ENCODE measurements around the gene SLC9A5.
A peak's percentile ranks its signal among the peaks of the same experiment; 100 is the strongest.

Gene SLC9A5

DNA sequence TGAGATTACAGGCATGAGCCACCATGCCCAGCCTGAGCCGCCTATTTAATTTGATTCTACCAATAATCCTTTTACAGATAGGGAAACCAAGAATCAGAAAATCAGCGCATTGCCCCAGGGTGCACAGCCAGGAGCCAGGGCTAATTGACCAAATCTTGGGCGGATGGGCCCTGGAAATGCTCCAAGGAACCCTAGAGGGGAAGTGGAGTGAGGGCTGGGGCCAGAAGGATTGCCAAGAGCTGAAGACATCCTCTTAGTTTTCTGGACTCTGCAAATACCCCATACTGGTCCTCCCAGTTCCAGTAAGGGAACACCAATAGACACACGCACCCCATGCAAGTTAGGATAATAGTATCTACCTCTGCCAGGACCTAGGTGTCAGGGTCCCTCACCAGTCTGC, 5.3 kb upstream of the SLC9A5 start:
- no peaks in the 10 kb centered on the region for H3K27me3 Mint-ChIP-seq
- DNase-seq: no peak
- H3K4me3 Mint-ChIP-seq: peak overlapping the region; percentile 93
- peaks cover 39% of the 10 kb centered on the region for H3K36me3 Mint-ChIP-seq (ENCODE audit: low read depth)
- peak overlapping the region; percentile 98 for H3K27ac Mint-ChIP-seq
- peaks cover 53% of the 10 kb centered on the region for H3K4me1 Mint-ChIP-seq (ENCODE audit: low read depth)
- H3K9me3 Mint-ChIP-seq: no peaks in the 10 kb centered on the region

DNA sequence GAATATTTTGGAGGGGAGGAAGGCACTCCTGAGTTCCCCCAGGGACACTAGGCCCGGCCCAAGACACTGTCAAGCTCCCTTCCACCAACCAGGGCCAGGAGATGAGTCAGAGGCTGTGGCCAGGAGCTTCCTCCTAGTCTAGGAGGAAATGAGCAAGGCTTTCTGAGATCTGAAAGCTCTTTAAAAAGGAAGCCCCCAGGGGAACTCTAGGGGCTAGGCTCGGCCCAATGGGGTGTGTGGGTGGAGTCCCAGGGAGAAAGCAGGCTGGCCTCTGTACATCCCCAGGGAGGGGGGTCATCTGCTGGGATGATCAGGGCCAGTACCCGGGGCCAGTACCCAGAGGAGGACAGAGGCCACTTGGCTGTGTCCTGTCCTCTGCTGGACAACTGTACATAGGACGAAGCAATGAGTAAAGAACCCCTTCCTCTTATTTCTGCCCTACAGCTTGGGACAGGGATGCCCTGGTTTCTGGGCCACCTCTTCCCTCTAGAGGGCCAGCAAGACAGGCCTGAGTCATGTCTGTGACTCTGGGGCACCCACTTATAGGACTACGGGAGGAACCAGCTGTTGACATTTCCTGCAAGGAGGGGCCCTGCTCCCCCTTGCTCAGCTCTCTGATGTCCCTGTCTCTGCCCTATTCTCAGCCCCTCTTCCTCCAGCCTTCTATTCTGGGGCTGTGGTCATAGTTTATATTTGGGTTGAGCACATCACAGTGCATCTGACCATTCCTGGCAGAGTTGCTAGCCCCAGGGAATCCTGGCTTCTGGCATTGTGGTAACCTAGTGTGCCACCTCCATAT, 4.2 kb upstream of the SLC9A5 start:
- DNase-seq: peak; percentile 78
- H3K27ac Mint-ChIP-seq: peak overlapping the region; percentile 98
- H3K36me3 Mint-ChIP-seq (ENCODE audit: low read depth): peaks cover 27% of the 10 kb centered on the region
- peaks cover 4% of the 10 kb centered on the region for H3K27me3 Mint-ChIP-seq
- H3K9me3 Mint-ChIP-seq: no peaks in the 10 kb centered on the region
- peak overlapping the region; percentile 93 for H3K4me3 Mint-ChIP-seq
- H3K4me1 Mint-ChIP-seq (ENCODE audit: low read depth): peaks cover 62% of the 10 kb centered on the region

DNA sequence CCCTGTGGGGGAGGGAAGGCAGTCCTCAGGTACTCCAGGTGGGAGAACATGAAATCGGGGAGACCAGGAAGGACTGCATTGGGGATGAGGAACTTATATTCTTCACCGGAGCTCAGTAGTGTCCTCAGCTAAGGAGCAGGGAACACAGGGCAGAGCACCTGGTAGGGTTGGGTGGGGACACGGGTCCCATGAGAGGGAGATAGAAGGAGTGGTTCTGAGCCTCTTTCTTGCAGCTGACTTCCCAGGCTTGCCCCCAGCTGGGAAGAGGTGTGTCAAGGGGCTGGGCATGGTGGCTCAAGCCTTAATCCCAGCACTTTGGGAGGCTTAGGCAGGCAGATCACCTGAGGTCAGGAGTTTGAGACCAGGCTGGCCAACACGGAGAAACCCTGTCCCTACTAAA, 3.6 kb upstream of the SLC9A5 start:
- peaks cover 10% of the 10 kb centered on the region for H3K27me3 Mint-ChIP-seq
- peaks cover 21% of the 10 kb centered on the region for H3K36me3 Mint-ChIP-seq (ENCODE audit: low read depth)
- H3K27ac Mint-ChIP-seq: peak overlapping the region; percentile 98
- H3K9me3 Mint-ChIP-seq: no peaks in the 10 kb centered on the region
- peak overlapping the region; percentile 93 for H3K4me3 Mint-ChIP-seq
- DNase-seq: no peak
- H3K4me1 Mint-ChIP-seq (ENCODE audit: low read depth): peaks cover 66% of the 10 kb centered on the region

DNA sequence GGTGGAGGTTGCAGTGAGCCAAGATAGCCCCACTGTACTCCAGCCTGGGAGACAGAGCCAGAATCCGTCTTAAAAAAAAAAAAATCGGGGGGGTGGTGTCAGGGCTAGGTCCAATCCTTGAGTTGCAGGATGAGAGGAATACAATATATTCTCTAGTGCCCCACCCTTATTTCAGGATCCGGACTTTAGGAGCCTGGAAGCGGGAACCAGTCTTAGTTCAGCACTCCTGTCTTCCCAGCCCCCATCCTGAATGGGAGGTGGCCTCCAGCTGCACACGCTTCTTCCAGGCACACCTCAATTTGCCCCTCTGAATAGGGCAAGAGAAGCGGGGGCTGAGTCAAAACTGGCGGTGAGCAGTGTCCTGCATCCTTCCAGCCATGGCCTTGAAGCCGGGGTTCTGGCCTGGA, 3.1 kb upstream of the SLC9A5 start:
- peak overlapping the region; percentile 98 for H3K27ac Mint-ChIP-seq
- DNase-seq: no peak
- H3K36me3 Mint-ChIP-seq (ENCODE audit: low read depth): peaks cover 18% of the 10 kb centered on the region
- H3K27me3 Mint-ChIP-seq: peaks cover 12% of the 10 kb centered on the region
- peak overlapping the region; percentile 93 for H3K4me3 Mint-ChIP-seq
- peaks cover 68% of the 10 kb centered on the region for H3K4me1 Mint-ChIP-seq (ENCODE audit: low read depth)
- no peaks in the 10 kb centered on the region for H3K9me3 Mint-ChIP-seq

DNA sequence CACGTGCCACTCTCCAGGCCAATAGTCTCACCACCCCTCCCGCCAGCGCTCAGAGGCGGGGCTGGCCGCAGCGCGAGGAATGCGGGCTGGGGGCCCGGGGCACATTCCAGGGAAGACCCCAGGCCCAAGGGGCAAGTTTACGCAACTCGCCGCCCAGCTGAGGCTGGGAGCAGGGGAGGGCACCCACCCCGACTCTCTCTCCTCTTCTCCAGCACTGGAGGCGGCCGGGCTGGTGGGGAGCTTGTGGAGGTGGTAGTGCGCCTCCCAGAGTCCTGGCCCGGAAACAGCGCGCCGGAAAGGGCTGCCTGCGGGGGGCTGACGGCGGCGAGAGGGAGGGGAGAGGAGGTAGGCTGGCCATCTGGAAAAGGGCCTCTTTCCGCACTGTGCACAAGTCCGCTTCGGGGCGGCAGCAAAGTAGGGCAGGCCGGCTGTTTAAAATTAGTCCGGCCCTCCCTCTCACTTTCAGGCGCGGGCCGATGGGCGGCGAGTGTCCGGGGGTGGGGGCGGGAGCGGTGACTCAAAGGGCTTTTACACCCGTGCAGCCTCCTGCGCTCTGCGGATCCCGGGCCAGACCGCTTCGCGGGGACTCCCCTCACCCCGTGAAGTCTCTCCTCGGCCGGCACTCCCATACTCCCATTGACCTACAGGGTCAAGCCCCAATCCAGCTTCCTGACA, 2.6 kb upstream of the SLC9A5 start:
- peak; percentile 69 for DNase-seq
- Mint-ChIP-seq H3K27ac (peak overlapping the region; percentile 85), H3K9me3 (no peaks in the 10 kb centered on the region), H3K36me3 (ENCODE audit: low read depth) (peaks cover 18% of the 10 kb centered on the region), H3K4me1 (ENCODE audit: low read depth) (peaks cover 65% of the 10 kb centered on the region), H3K4me3 (peak overlapping the region; percentile 93), H3K27me3 (peaks cover 12% of the 10 kb centered on the region)

DNA sequence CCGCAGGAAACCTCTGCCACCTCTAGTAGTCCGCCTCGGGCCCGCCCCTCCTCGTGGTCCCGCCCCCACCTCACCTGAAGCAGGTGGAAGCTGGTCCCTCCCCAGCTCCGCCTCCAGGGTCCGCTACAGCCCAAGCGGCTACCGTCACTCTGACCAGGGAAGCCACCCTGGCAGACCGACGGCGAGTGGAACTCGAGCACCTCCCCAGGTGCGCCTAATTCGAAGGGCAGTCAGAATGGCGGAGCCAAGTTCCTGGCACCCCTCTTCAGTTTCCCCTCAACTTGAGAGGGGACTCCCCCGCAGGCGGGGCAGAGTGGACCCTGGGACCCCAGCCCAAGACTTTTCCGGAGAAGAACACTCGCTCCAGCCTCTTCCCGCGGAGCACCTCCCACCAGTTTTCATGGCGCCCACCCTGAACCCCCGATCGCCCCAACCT, 2.0 kb upstream of the SLC9A5 start:
- H3K4me1 Mint-ChIP-seq (ENCODE audit: low read depth): peaks cover 60% of the 10 kb centered on the region
- DNase-seq: no peak
- H3K27me3 Mint-ChIP-seq: peaks cover 12% of the 10 kb centered on the region
- H3K36me3 Mint-ChIP-seq (ENCODE audit: low read depth): peaks cover 15% of the 10 kb centered on the region
- H3K27ac Mint-ChIP-seq: peak overlapping the region; percentile 85
- H3K4me3 Mint-ChIP-seq: peak overlapping the region; percentile 93
- H3K9me3 Mint-ChIP-seq: no peaks in the 10 kb centered on the region

DNA sequence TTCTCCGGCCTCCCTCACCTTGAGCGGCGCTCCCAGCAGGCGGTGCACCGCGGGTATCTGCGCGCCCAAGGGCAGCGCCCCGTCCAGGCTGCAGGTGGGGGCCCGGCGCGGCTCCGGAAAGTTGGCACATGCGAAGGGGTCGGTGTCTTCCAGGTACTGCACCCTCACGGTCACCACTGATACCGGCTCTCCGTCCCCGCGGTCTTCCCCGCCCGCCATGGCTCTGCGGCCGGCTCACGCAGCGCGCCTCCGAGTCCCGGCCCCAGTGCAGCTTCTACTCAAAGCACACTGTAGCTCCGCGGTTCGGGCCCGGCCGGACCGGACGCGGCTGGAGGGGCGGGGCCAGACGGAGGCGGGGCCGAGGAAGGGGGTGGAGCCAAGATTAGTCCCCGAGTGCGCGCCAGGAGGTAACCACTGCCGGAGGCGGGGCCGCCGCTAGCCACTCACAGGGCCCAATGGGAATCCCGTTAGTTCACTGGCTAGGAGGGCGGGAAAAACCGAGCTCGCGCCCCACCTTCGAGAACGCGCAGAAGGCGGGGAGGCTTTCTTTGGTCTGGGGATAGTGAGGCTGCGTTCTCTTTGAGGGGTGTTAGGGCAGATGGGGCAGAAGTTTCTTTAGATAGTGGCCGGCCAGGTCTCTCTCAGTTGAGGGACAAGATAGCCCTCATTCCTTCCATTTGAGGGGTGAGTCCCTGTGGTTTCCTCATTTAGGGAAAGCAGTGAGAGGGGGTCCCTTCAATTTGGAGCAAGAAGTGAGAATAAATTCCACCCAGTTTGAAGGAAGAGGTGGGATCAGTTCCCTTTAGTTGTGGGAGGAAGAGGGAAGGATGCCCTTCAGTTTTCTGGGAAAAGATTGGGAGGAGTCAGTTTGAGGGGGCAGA, 1.3 kb upstream of the SLC9A5 start, which contains the start of gene FHOD1:
Gene FHOD1, minus strand, starts transcription at position 290 of the 881 bp plus-strand sequence. Its CDS starts 71 bp downstream, at position 219.
- Mint-ChIP-seq H3K9me3 (no peaks in the 10 kb centered on the region), H3K4me1 (ENCODE audit: low read depth) (peaks cover 55% of the 10 kb centered on the region)
- DNase-seq: peak; percentile 99

DNA sequence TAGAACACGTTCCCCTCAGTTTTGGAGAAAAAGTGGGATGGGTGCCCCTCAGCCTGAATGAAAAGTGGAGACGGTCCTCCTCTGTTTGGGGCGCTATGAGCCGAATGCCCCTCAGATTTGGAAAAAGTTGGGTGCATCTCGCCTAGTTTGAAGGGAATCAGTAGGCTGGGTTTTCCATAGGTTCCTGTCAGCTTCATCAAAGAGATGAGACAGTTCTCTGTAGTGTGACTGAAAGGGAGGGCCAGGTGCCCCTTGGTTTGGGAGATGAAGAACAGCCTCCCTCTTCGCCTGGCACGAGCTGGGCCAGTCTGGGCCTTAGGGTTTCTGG, 742 bp upstream of the SLC9A5 start:
- peaks cover 15% of the 10 kb centered on the region for H3K36me3 Mint-ChIP-seq (ENCODE audit: low read depth)
- peak overlapping the region; percentile 85 for H3K27ac Mint-ChIP-seq
- no peaks in the 10 kb centered on the region for H3K9me3 Mint-ChIP-seq
- peaks cover 12% of the 10 kb centered on the region for H3K27me3 Mint-ChIP-seq
- DNase-seq: peak; percentile 61
- H3K4me1 Mint-ChIP-seq (ENCODE audit: low read depth): peaks cover 53% of the 10 kb centered on the region
- peak overlapping the region; percentile 93 for H3K4me3 Mint-ChIP-seq

More for the DNA sequence above, 1.3 kb upstream of the SLC9A5 start, which contains the start of gene FHOD1:
- Mint-ChIP-seq H3K27ac (peak within 1 kb of the TSS; percentile 85), H3K4me3 (peak within 1 kb of the TSS; percentile 93), H3K36me3 (ENCODE audit: low read depth) (peaks cover 15% of the 10 kb centered on the region), H3K27me3 (peaks cover 12% of the 10 kb centered on the region)

DNA sequence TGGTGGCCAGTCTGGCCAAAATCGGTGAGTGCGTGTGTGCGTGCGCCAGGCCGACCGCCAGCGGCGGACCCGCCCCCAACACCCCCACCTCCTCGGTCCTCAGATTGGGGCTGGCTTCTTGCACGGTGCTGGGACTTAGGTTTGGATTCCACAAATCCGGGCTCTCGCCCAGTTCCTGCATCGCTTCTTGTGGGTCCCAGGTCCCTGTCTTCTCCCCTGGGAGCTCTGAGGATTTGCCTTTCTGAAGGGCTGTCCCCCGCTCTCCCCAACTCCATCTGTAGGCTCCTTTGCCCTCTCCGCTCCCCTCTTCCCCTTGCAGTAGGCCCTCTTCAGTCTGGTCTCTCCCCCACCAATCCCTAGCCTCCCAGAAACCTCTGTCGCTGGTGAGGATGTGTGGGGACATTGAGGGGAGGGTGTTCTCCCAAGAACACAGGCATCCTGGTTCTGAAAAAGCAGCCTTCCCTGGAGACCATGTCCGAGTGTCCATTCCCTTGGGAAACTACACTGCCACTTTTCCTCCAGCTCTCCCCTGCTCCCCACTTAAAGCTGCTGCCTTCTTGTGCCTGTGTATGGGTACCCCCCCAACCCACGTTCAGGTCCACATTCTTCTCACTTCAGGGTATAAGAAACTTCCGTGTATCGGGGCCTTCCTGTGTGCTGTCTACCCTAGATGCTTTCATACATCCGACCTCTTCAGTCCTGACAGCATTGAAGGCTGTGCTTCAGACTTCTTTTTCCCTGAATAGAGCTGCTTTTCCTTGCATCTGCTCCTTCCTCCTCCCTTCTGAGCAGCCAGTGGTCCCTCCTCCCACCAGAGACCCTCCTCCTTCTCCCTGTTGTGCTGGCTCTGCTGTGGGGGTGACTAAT, 632 bp downstream of the SLC9A5 start:
- Mint-ChIP-seq H3K36me3 (ENCODE audit: low read depth) (peaks cover 13% of the 10 kb centered on the region), H3K27me3 (peaks cover 12% of the 10 kb centered on the region), H3K4me1 (ENCODE audit: low read depth) (peaks cover 41% of the 10 kb centered on the region)

DNA sequence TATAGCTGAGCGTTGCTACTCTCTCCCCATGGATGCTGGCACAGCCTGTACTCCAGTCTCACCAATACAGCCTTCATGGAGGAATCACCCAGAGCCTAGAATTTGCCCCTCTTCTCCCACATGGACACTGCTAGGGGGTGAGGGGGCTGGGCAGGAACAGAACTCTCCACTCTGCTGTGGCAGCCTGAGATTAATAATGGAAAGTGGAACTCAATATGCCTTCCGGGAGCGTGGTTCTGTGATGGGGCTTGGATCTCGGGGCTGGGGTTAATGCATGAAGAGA, 1.2 kb downstream of the SLC9A5 start:
- no peak overlapping the region for H3K27ac Mint-ChIP-seq
- H3K9me3 Mint-ChIP-seq: no peaks in the 10 kb centered on the region
- peaks cover 12% of the 10 kb centered on the region for H3K27me3 Mint-ChIP-seq
- peaks cover 11% of the 10 kb centered on the region for H3K36me3 Mint-ChIP-seq (ENCODE audit: low read depth)
- peaks cover 35% of the 10 kb centered on the region for H3K4me1 Mint-ChIP-seq (ENCODE audit: low read depth)
- peak overlapping the region; percentile 79 for H3K4me3 Mint-ChIP-seq
- DNase-seq: no peak

More for the DNA sequence above, 632 bp downstream of the SLC9A5 start:
- peak overlapping the region; percentile 79 for H3K4me3 Mint-ChIP-seq
- H3K27ac Mint-ChIP-seq: peak overlapping the region; percentile 71
- no peak for DNase-seq
- H3K9me3 Mint-ChIP-seq: no peaks in the 10 kb centered on the region

DNA sequence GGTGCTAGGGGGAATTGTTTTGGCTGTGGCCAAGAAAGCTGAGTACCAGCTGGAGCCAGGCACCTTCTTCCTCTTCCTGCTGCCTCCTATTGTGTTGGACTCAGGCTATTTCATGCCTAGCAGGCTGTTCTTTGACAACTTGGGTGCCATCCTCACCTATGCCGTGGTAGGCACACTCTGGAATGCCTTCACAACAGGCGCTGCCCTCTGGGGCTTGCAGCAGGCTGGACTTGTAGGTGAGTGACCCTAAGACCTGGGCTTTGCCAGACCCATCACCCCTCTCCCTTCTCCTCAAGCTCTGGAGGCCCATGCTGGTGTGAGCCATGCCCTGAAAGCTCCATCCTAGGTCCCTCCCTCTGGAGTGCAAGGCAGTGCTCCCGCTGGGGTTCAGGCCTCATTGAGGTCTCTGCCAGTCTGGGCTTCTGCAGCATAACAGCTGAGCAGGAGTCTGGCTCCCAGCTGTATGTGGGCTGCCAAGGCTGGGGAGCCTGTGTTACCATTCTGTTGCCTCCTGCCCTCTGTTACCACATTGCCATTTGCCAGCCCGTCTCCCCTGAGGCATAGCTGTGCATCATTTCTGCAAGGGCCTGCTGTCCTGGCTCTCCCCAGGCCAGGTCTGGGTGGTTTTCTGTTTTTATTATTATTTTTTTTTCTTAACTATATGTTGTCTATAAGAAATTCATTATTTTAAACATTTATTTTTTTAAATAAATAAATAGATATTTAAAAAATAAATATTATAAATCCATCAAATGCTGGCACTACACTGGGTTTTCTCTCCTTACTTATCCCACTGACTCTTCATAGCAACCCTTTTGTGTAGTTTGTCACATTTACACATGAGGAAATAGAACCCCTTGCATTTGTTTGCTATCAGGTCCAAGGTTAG, 4.1 kb downstream of the SLC9A5 start:
- H3K36me3 Mint-ChIP-seq (ENCODE audit: low read depth): peaks cover 2% of the 10 kb centered on the region
- H3K27ac Mint-ChIP-seq: no peak overlapping the region
- peaks cover 12% of the 10 kb centered on the region for H3K27me3 Mint-ChIP-seq
- no peak overlapping the region for H3K4me3 Mint-ChIP-seq
- peaks cover 21% of the 10 kb centered on the region for H3K4me1 Mint-ChIP-seq (ENCODE audit: low read depth)
- H3K9me3 Mint-ChIP-seq: no peaks in the 10 kb centered on the region
- DNase-seq: no peak

DNA sequence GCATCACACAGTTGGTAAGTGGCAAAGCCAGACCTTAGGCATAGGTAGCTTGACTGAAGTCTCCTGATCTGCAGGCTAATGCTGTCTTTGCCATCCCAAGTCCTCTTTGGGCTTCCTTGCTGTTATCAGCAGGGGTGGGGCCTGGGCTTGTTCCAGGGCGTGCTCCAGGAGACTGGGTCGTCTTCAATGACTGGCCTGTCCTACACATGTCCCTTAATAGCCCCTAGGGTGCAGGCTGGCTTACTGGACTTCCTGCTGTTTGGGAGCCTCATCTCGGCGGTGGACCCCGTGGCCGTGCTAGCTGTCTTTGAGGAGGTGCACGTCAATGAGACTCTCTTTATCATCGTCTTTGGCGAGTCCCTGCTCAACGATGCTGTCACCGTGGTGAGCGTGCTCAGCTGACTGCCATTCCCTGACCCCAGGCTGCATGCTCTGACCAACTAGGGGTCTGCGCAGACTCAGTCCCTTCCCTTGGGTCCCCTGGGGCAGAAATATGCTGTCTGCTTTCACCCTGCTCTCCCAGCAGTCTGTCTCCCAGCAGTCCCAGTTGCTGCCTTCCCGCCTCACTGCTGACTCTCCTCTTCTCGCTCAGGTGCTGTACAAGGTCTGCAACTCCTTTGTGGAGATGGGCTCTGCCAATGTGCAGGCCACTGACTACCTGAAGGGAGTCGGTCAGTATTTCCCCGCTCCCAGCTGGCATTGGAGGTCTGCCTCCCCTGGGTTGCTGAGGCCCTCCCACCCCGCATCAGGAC, 6.2 kb downstream of the SLC9A5 start:
- peaks cover 2% of the 10 kb centered on the region for H3K36me3 Mint-ChIP-seq (ENCODE audit: low read depth)
- H3K4me3 Mint-ChIP-seq: no peak overlapping the region
- peaks cover 8% of the 10 kb centered on the region for H3K27me3 Mint-ChIP-seq
- peaks cover 4% of the 10 kb centered on the region for H3K4me1 Mint-ChIP-seq (ENCODE audit: low read depth)
- no peaks in the 10 kb centered on the region for H3K9me3 Mint-ChIP-seq
- H3K27ac Mint-ChIP-seq: no peak overlapping the region
- no peak for DNase-seq

Measured in activated T-cell treated with anti-CD3 and anti-CD28 coated beads, Interleukin-2, amount 50 U/mL, for 24 hours (primary cell).